ENCODE measurements around the gene PDCD7. TPM values are rescaled to one million over a fixed set of nuclear protein-coding genes. Genes with fewer than 3 reads are reported as not detected.
A peak's percentile ranks its signal among the peaks of the same experiment; 100 is the strongest.

The PDCD7 gene
- total RNA-seq, 2 experiments from 2014 or later: 33.8 to 35.1 TPM

DNA sequence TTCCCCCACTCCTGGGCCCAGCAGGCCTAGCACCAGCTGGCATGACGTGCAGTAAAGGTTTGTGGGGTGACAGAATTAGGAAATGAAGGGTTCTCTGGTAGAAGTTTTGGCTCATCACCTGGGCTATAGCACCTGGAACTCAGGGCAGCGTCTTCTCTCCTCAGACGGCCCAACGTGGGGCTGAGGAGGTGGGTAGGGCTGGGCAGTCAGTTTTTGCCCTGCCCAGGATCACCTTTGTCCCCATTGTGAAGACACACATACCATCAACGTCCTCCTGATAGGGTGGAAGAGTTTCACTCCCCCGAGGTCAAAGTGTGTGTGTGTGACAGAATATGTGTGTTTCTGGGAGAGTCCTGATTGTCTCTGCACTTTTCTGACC, 45.0 kb downstream of the PDCD7 start:
- ChIA-PET CTCF (interaction anchor here (1.3 to 2.2 kb wide), 2 partner anchors 32 to 45 kb away, joined by 4 to 5 read pairs; no protein-coding TSS in a partner anchor), POLR2A (no interaction called here)
- intact Hi-C loops (cut with micrococcal nuclease): no loop called here
- Mint-ChIP-seq H3K36me3 (ENCODE audit: low read depth) (no peaks in the 10 kb centered on the region), H3K4me3 (no peak overlapping the region), H3K9me3 (no peaks in the 10 kb centered on the region), H3K27me3 (peaks cover 4% of the 10 kb centered on the region), H3K27ac (no peak overlapping the region), H3K4me1 (ENCODE audit: low read depth) (no peaks in the 10 kb centered on the region)
- TF ChIP-seq, protein P1, sequence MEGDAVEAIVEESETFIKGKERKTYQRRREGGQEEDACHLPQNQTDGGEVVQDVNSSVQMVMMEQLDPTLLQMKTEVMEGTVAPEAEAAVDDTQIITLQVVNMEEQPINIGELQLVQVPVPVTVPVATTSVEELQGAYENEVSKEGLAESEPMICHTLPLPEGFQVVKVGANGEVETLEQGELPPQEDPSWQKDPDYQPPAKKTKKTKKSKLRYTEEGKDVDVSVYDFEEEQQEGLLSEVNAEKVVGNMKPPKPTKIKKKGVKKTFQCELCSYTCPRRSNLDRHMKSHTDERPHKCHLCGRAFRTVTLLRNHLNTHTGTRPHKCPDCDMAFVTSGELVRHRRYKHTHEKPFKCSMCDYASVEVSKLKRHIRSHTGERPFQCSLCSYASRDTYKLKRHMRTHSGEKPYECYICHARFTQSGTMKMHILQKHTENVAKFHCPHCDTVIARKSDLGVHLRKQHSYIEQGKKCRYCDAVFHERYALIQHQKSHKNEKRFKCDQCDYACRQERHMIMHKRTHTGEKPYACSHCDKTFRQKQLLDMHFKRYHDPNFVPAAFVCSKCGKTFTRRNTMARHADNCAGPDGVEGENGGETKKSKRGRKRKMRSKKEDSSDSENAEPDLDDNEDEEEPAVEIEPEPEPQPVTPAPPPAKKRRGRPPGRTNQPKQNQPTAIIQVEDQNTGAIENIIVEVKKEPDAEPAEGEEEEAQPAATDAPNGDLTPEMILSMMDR (IDR thresholded peaks at IDR 0.05): no peak
- no peak for ATAC-seq
- DNase-seq: no peak

DNA sequence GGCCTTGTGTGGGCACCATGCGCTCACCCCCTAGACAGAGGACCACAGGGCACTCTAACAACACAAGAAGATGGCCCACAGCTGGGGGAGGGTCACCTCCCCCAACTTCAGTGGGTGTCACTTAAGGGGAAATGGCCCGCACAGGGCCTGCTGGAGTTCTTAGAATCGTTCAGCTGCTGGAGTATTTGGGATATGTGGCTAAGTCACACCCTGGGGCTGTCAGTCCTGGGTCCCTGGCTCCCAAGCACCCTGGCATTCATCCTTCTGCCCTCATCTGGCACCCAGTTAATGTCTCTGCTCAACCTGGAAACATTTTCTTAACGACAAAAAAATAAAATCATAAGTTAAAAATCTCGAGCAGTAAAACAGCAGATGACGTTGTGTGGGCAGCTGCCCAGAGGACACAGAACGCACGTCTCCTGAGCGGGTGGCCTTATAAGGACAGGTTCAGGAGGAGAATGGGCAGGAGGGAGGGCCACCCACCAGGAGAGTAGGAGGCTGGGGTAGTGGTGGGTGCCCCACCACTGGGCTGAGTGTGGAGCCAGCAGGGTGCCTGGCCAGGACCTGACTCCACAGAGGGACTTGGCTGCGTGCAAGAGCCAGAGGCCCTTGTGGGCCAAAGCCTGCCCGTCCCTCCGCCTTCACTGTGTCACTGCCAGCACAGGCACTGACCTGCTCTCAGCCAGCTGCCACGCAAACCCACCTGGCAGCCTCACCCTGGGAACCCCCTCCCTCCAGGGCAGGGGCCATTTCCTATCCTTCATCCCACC, 45.5 kb downstream of the PDCD7 start:
- POLR2A ChIA-PET: interaction anchor here (0.8 kb wide), 1 partner anchor 18 kb away, joined by 3 read pairs; no protein-coding TSS in a partner anchor
- no peaks in the 10 kb centered on the region for H3K4me1 Mint-ChIP-seq (ENCODE audit: low read depth)
- no peaks in the 10 kb centered on the region for H3K36me3 Mint-ChIP-seq (ENCODE audit: low read depth)
- no peak overlapping the region for H3K27ac Mint-ChIP-seq
- intact Hi-C loops (cut with micrococcal nuclease): no loop called here
- TF ChIP-seq, protein P1 (IDR thresholded peaks at IDR 0.05): no peak
- no peaks in the 10 kb centered on the region for H3K9me3 Mint-ChIP-seq
- H3K27me3 Mint-ChIP-seq: peaks cover 5% of the 10 kb centered on the region
- DNase-seq: no peak
- no peak for ATAC-seq
- no peak overlapping the region for H3K4me3 Mint-ChIP-seq
- CTCF ChIA-PET: interaction anchor here (1.0 to 2.2 kb wide), 4 partner anchors 10 to 34 kb away, joined by 5 to 10 read pairs (median 6); no protein-coding TSS in a partner anchor

DNA sequence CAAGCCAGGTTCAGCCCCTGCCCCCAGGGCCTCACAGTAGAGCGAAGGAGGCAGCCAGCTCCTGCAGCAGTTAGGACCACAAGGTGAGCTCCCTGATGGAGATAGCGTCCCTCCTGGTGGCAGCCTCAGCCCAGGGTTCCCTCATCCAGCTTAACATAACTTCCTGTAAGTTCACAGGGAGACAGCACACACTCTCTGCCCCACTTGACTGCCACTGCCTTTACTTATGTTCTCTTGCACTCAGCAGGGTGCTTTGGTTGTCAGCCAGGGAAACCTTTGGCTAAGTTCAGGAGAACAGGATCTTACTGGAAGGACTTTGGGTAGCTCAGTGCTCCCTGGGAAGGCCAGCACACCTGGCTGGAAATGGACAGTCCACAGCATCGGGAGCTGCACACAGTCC, 46.2 kb downstream of the PDCD7 start:
- Mint-ChIP-seq H3K27me3 (peaks cover 12% of the 10 kb centered on the region), H3K9me3 (no peaks in the 10 kb centered on the region), H3K4me3 (no peak overlapping the region), H3K4me1 (ENCODE audit: low read depth) (peaks cover 6% of the 10 kb centered on the region), H3K27ac (no peak overlapping the region), H3K36me3 (ENCODE audit: low read depth) (no peaks in the 10 kb centered on the region)
- CTCF ChIA-PET: interaction anchor here (0.8 to 2.2 kb wide), 7 partner anchors 8 to 283 kb away, joined by 3 to 10 read pairs (median 5); no protein-coding TSS in a partner anchor
- POLR2A ChIA-PET: interaction anchor here (0.8 kb wide), 1 partner anchor 18 kb away, joined by 3 read pairs; no protein-coding TSS in a partner anchor
- no peak for ATAC-seq
- intact Hi-C loops (cut with micrococcal nuclease): no loop called here
- TF ChIP-seq, protein P1 (IDR thresholded peaks at IDR 0.05): no peak
- DNase-seq: no peak

DNA sequence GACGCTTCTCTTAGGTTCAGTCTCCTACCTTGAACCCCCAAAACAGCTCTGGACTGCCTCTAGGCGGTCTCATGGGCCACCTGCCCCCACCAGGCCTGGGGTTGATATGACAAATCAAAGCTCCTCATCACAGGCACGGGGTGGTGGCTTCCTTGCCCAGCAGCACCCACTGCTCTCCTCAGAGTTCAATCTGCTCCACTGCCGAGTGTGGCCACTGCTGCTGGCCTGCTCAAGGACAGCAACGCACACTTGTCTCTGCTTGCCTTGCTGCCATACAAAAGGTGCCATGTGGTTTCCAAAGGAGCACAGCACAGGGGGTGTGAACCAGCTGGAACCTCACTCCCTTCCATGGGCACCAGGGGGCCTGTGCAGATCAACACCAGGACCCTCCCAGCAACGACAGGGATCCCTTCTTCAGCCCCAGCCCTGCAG, 46.9 kb downstream of the PDCD7 start:
- ChIA-PET CTCF (interaction anchor here (0.7 to 3.5 kb wide), 12 partner anchors 9 to 284 kb away, joined by 3 to 17 read pairs (median 4); partner anchors contain the start of gene KBTBD13), POLR2A (interaction anchor here (1.1 to 1.2 kb wide), 2 partner anchors 9 to 325 kb away, joined by 3 read pairs; no protein-coding TSS in a partner anchor)
- Mint-ChIP-seq H3K27ac (no peak overlapping the region), H3K4me1 (ENCODE audit: low read depth) (peaks cover 13% of the 10 kb centered on the region), H3K27me3 (peaks cover 16% of the 10 kb centered on the region), H3K36me3 (ENCODE audit: low read depth) (no peaks in the 10 kb centered on the region), H3K4me3 (no peak overlapping the region), H3K9me3 (no peaks in the 10 kb centered on the region)
- TF ChIP-seq, protein P1 (IDR thresholded peaks at IDR 0.05): no peak
- DNase-seq (peak; percentile 14), ATAC-seq (no peak)
- intact Hi-C loops (cut with micrococcal nuclease): no loop called here

All from activated CD8-positive, alpha-beta T cell treated with anti-CD3 and anti-CD28 coated beads for 36 hours (primary cell).